HG02970 (cell line): ENCODE data around the gene ZFYVE21.

Experiments used
- ATAC-seq: cut with Tn5 transposase; IDR thresholded peaks from one replicate; pipeline ENCODE4 v1.9.1; 2021; ENCODE audit warnings: mild to moderate bottlenecking, moderate library complexity, moderate number of reproducible peaks; ENCODE audit not compliant: unreplicated experiment, low FRiP score

ZFYVE21 gene

DNA sequence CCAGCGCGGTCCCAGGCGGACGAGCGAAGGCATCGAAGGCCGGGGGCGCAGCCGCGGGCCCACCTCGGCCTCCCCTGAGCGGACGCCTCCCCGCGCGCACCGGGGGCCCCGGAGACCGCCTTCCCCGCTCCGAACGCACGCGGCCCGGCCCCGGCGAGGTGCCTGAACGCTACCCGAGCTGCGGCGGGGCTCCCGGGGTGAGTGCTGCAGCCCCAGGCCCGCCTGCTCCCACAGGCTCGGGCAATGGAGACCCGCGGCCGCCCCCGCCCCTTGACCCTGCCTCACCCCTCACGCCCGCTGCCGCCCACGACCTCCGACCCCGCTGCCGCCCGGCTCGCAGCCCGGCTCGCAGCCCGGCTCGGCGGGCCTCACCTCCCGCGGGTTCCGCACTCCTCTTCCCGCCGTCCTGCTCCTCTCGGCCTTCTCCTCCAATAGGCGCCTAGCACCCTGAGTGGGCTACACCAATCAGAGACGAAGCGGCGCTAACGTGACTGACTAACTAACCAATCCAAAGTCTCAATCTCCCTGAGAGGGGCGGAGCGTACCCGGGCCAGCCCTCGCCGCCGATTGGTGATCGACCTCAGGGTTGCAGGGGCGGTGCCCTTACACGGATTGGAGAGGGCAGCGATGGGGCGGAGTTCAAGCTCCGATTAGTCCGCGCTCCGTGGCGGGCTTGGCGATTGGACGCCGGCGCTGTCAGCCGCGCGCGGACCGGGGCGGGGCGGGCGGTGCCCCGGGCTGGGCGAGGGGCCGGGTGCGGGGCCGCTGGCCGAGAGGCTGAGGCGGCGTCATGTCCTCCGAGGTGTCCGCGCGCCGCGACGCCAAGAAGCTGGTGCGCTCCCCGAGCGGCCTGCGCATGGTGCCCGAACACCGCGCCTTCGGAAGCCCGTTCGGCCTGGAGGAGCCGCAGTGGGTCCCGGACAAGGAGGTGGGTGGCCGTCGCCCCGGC, at the start of gene ZFYVE21, which contains the start of gene XRCC3:
TSS of gene ZFYVE21 (plus strand) at position 759 of the 949 bp plus-strand sequence. CDS start at position 791, 32 bp downstream.
TSS of gene XRCC3 (minus strand) at position 400 of the 949 bp plus-strand sequence. CDS start 4,364 bp downstream, outside the sequence.
- peak; percentile 96 for ATAC-seq

DNA sequence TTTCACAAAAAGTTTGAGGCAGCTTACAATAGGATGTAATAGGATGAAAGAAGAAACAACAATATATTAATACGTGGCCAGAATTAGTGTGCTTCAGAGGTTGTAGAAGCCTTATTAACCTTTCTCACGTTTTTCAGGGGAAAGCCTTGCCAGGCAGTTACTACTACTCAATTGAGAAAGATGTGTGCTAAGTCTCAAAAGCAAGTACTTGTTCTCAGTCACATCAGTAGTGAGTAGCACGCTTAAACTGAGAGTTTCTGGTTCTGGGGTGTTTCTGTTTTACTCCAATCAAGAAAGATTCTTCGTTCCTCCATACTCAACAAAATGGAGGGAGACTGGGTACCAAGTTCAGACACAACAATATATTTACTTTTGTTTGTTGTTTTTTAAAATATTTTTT, 47.9 kb upstream of the ZFYVE21 start:
- no peak for ATAC-seq

DNA sequence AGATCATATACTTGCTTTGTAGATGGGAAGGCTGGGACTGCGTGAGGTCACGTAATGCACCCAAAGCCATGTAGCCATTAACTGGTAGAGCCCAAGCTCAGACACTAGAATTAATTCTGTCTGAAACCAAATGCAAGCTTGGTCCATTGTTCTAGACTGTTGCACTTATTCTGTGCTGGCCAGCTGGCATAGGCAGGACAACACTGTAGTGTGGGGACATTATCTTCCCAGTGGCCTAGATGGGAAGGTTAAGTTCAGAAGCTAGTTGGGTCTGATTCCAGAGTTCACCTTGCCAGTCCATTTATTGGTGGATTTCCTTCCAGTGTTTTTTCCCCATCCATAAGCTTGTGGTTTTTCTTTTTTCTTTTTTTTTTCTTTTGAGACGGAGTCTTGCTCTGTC, 47.5 kb upstream of the ZFYVE21 start:
- ATAC-seq, result no peak

DNA sequence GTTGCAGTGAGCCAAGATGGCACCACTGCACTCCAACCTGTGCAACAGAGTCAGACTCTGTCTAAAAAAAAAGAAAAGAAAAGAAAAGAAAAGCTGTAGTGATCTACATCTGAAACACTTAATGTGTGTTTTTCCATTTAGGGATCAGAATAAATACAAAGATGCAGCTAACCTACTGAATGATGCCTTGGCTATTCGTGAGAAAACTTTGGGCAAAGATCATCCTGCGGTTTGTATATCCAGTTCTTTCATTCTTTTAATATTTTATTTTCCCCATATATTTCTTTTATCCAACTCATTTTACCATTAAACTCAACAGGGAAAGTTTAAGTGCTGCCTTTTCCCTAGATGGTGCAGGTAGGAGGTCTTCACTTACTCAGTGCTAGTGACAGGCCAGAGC, 46.2 kb upstream of the ZFYVE21 start:
- no peak for ATAC-seq

DNA sequence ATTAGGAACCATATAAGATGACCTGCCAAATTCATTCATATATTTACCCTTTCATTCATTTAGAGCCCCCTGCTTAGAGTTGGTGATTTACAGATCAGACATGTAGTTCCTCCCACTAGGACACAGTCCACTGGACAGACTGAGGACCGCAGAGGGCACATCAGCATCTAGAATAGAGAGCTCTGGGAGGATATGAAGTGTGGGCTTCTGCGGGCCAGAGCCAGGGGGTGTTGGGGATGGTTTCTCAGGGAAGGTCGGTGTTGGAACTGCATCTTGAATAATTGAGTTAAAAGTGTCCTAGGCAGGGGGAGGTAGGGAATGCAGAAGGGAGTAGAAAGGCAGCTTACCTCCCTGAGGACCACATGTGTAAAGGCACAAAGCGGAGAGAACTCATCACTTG, 43.7 kb upstream of the ZFYVE21 start:
- ATAC-seq, result no peak

DNA sequence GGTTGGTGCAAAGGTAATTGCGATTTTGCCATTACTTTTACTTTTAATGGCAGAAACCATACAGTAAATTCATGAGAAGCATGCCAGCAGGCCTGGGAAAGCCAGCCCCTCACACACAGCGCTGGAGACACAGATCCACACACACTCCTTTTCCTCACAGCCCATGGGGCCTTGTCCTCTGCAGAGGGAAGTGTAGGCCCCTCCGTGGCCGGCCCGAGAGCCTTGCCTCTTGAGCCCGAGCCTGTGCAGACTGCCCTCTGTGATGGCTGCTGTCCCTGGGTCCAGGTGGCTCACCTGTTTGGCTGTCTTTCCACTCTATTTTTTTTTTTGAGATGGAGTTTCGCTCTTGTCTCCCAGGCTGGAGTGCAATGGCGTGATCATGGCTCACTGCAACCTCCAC, 39.7 kb upstream of the ZFYVE21 start:
- ATAC-seq, result no peak

DNA sequence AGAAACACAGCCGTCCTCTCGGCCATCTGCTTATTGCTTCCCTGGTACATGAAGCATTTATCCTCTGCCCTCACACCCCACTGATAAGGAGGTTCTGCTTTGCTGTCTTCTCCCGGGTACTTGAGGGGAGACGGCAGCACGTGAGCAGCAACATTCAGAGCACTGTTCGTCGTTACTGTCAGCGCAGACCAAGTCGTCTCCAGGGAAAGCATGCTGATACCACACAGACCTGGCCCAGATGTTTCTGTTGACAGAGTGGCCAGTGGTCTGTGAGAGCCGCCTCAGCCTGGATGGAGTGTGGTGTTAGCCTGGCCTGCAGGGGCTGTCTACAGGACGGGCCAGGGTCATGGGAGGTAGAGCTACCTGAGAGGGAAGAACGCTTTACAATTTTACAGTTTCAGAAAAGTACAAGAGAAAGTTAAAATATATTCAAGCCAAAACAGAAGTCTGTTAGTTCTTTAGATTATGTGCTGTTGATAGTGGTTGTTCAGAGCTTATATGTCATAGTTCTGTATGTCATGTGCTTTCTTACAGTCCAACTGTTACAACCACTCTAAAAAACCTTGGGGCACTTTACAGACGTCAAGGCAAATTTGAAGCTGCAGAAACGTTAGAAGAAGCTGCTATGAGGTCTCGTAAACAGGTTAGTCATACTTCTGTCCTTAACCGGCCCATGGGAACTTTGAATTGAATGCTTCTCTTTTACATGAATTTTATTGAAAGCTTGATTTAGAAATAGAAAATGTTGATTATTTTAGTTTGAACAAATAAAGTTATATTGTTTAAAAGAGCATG, 38.5 kb upstream of the ZFYVE21 start:
- ATAC-seq, result no peak

DNA sequence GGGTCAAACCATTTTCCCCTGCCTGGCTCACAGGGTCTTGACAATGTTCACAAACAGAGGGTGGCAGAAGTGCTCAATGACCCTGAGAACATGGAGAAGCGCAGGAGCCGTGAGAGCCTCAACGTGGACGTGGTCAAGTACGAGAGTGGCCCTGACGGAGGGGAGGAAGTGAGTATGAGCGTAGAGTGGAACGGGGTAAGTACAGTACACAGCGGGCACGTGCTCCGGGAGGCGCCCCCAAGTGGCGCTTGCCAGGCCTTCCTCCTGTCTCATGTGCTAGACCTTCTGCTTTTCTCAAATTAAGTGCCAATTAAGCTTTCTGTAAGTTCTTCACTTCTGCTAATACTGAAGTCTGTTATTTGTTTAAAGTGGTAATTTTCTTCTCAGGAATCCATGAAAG, 36.3 kb upstream of the ZFYVE21 start:
- ATAC-seq, result peak; percentile 60

DNA sequence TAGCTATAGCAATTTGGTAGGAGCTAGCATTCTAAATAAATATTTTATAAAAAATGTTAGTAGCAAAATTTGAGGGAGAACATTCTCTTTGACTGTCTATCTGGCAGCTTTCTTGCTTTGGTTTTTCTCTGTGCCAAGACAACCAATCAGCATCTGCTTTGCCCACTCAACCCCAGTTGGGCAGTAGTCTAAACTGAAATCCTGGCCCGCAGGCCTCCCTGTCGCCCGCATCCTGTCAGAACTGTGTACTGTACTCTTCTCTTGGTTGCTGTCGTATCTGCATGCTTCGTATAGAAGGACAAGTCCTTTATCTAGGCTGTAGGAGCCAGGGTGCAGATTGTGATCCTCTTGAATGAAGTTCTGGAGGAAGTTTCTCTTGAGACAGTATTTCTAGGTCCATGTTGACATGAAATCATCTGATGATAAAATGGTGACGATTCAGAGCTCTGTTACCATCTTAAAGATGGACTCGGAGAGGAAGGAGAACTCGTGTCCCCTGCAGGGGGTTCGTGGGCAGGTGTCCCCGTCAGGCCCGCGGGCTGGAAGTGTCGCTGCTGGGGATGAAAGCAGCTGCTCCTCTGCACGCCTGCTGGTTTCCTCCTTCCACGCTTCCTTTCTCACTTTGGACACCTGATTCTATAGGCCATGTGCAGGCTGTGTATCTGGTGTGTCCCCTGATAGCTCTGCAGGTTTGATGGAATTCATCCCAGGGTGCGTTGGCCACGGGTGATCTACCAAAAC, 34.9 kb upstream of the ZFYVE21 start:
- no peak for ATAC-seq

DNA sequence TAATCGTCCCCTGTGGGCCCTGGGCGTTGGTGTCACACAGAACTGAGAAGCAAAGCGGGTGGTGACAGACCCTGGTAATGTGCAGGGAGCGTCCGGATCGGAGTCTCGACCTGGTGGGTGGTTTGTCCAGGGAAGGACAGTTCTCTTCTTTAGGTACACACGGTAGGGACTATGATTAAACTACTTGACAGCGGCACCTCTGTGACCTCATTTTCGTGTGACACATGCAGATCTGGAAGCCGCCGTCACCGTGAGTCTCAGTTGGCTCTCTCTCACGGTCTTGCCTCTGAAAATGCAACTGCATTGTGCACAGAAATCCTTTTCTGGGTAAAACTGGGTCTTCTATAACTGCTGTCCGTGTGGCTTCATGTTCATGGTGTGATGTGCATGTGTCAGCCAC, 32.5 kb upstream of the ZFYVE21 start:
- no peak for ATAC-seq

DNA sequence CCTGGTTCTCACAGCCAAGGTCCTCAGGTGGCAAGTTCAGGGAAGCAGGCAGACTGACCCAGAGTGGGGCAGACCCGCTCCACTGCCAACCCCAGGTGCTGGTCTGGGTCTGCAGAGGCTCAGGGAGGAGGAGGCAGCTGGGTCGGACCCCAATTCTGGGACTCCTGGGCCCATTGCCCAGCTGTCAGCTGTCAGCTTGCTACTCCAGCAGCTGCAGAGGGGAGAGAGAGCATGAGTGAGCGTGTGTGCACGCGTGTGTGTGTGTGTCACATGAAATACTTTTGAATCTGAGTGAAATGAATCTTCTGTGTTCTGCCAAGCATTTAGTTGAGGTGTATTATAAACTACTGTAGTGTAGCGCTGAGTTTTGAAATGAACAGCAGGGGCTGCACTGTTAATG, 31.1 kb upstream of the ZFYVE21 start:
- no peak for ATAC-seq

DNA sequence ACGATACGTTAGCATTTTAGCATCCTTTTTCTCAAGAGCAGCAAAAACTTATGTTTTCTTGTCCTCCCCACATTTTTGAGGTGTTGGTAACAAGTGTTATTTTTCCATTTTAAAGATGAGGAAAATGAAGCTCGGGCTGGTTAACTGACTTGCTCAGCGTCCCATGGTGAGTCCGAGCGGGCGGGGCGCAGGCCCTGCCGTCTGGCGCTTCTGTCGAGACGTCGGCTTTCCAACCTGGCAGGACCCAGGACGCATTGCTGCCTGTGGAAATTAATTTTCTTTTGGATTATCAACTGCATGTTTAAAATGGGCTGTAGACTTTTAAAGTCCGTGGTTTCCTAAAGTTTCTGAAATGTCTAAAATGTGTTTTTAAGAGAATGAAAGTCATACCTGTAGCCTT, 30.7 kb upstream of the ZFYVE21 start:
- no peak for ATAC-seq

DNA sequence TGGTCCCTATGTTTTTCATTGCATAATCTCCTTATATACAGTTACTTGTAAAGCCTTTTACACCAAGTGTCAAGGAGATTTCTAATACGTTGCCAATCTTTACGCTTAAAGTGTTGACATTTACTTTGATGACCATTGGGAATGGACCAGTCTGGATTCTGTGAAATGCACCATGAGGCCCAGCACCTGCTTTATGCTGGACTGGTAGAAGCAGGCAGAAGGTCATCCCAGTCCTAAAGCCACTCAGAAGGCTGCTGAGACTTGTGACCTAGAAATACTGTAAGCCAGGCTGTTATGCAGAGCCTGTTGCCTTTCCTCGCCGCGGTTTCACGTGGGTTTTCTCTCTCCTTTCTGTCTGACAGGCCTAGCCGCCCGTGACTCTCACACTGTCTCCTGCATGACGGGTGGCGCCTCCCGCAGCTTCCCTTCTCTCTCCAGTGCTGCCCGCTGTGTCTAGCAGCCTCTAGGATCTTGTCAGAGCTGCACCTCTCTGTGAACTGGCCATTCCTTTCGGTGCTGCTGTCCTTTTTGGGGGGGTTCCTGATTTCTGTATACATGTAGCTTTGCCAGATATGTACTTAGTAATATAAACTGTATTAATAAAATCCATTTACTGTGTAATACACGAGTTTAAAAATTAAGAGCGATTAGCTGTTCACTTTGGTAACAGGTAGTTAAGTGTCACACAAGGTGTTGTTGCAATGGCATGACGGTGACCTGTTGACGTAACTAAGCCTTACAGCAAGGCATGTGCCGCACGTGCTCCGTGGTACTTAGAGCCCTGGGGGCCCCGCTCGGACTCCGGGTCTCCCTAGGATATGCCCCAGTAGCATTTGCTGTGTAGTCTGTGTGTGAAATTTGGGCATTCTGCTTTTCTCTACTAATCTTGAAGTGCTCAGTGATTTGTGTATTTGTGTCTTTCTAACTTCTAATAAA, 30.1 kb upstream of the ZFYVE21 start:
- ATAC-seq, result no peak

DNA sequence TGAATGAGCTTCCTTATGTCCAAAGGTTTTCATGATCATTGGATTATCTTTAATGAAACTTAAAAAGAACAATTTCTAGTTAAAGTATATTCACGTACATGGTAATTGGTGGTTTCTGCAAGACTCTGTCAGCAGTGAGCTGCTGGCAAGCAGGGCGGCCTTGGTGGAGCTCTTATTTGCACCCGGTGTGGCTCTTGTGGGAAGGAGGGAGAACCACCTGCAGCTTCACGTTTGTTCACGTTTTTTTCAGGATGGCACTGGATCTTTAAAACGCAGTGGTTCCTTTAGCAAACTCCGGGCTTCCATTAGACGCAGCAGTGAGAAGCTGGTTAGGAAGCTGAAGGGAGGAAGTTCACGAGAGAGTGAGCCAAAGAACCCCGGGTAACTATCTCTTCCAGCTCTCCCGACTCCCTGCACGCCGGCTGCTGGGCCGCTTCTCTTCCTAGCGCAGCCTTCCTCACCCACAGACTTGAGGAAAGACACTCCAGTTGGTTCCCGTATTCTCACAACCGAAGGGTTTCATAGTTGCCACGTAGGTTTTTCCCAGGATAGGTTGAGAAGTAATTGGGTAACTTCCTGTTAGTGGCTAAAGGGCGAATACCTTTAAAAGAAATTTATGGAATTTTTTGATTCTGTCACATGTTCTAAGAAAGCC, 28.7 kb upstream of the ZFYVE21 start:
- ATAC-seq, result no peak

DNA sequence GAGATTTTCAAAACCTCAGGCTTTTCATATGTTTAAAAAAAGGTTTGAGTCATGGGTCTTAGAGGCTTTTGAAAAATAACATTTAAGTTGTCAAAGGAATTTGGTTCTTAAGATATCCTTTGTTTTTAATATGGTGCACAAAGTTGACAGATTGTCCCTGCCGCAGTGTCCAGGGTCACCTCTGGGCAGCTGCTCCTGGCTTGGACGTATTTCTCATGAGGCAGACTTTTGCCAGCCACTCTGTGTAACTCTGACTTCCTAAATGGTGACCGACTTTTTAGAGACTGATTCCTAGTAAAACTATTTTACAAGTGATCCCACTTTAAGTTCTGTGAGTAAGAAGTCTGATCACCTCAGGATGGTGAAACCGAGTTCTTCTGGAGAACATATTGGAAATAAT, 27.9 kb upstream of the ZFYVE21 start:
- no peak for ATAC-seq

DNA sequence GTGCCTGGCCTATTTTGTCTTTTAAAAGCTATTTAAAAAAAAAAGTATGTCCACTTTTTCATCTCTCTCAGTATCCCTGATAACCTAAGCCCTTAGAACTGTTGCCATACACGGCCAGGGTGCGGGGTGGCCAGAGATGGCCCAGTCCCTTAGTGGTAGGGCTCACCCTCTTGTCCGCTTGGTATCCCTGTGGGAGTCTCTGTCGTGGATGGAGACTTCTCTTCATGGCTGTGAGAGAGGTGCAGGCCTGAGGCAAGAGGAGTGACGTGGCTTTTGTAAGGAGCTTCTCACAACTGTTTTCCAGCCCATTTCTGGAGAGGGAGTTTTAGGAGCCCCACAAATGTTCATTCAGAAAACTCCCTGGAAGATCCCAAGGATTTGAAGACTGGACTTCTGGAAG, 27.2 kb upstream of the ZFYVE21 start:
- ATAC-seq, result no peak

DNA sequence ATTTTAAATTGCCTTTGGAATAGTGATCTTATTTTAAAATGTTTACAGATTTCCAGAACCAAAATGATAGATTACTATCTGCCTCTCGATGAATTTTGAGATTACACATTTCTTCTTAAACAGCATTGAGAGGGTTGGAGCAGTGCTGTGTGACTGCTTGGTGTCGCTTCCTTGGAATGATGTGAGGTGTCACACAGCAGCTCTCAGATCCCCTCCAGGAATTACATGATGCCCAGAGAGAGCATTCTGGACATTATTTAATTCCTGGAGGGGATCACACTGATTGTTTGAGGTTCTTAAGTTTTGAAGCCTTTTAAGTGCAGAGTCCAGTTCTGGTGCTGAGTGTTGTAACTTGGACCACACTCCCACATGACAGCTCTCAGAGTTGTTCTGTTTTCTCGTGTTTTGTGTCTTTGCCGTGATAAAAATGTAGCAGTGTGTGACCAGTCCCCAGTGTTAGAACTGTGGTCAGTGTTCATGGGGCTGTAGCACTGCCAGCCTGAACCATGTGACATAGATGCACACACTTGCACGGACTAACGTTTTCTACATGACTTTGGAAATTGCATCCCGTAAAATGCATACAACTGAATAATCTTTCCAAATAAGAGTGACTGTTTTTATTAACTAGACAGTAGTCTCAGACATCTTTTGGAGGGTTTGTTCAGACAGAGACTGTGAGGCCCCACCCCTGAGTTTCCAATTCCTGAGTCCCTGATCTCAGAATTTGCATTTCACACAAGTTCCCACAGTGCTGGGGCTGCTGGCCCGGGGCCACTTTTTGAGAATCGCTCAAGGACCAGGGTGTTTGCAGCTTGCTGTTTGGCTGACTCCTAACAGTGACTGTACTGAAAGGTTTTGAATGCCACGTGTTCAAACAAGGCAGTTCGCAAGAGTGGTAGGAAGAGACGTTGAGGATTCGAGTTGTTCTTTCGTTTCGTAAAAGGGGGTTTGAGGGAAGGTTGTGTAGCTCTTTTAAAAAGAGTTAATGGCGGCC, 26.4 kb upstream of the ZFYVE21 start:
- no peak for ATAC-seq

DNA sequence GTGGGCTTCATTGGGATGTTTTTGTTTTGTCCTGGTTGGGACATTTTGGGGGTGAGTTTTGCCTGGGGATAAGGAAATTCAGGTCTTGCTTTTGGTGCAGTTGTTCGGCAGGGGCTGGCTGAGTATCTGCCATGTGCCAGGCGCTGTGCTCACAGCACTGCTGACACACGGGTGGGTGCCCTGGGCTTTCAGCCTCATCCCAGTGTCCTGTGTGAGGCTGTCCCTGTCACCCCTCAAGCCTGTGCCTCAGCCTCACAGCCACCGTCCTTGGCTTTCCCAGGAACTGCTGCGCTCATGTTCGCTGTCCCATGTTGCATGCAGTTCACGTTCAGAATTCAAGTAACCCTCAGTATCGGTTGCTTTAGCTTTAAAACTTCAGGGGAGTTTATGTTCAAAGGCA, 25.3 kb upstream of the ZFYVE21 start:
- no peak for ATAC-seq
